GM12891 (cell line): ENCODE measurements around the gene TMEM88.

Experiments
- POLR2A ChIP-seq: IDR thresholded peaks from 2 replicates; pipeline ENCODE4 v1.6.1; 2011; ENCODE audit warnings: low read depth, low read length, control low read depth
- POLR2AphosphoS5 ChIP-seq: IDR thresholded peaks from 2 replicates; pipeline ENCODE4 v1.6.1; 2011; ENCODE audit warnings: low read depth, low read length, control low read depth
- TAF1 ChIP-seq: IDR thresholded peaks from 2 replicates; pipeline ENCODE4 v1.6.1; 2011; ENCODE audit warnings: low read depth, low read length, control low read depth

GRCh38 chr17:7880076-7880868 lies 25.4 kb downstream of the TMEM88 start:
- TF ChIP-seq TAF1 (no peak), POLR2AphosphoS5 (no peak), POLR2A (no peak)
